SU-DHL-6 (cell line): Measurements from ENCODE around the gene RAB37.

Experiments
- H2AFZ ChIP-seq: fragments of 200-600 bp; sonication (generic); 2 replicates; pipeline ENCODE4 v1.6.1; 2014; ENCODE audit warnings: low read depth, mild to moderate bottlenecking, moderate library complexity, mixed read lengths, antibody characterized with exemption, low read length; ENCODE audit not compliant: severe bottlenecking
- H3F3A ChIP-seq: fragments of 200-600 bp; shearing (Covaris generic); 2 replicates; pipeline ENCODE4 v1.6.0; 2016; ENCODE audit warnings: antibody characterized with exemption, mild to moderate bottlenecking; ENCODE audit not compliant: insufficient read depth
- H3K27ac ChIP-seq: fragments of 200-600 bp; sonication (generic); 2 replicates; pipeline ENCODE4 v1.5.1; 2016; ENCODE audit warnings: low read depth, mild to moderate bottlenecking, low read length, moderate library complexity, mixed read lengths
- H3K27me3 ChIP-seq: fragments of 200-600 bp; sonication (generic), shearing (Covaris generic); 2 replicates; pipeline ENCODE4 v1.6.0; 2014; ENCODE audit warnings: mild to moderate bottlenecking, low read length
- H3K36me3 ChIP-seq: fragments of 200-600 bp; sonication (generic); 2 replicates; pipeline ENCODE4 v1.6.1; 2014; ENCODE audit warnings: mild to moderate bottlenecking, low read length, mixed read lengths
- H3K4me2 ChIP-seq: fragments of 300-600, 200-600 bp; shearing (Covaris generic), sonication (generic); 2 replicates; pipeline ENCODE4 v1.6.0; 2014; ENCODE audit warnings: low read length, low read depth, mild to moderate bottlenecking; ENCODE audit not compliant: poor library complexity, severe bottlenecking
- H3K4me3 ChIP-seq: fragments of 200-600 bp; sonication (generic); 2 replicates; pipeline ENCODE4 v1.5.1; 2014; ENCODE audit warnings: antibody characterized with exemption, low read length, mild to moderate bottlenecking, mixed read lengths; ENCODE audit not compliant: insufficient read depth, poor library complexity, severe bottlenecking
- H3K79me2 ChIP-seq: fragments of 200-600 bp; sonication (generic); 2 replicates; pipeline ENCODE4 v1.6.1; 2014; ENCODE audit warnings: mild to moderate bottlenecking, low read length, moderate library complexity; ENCODE audit not compliant: insufficient read depth
- H3K9ac ChIP-seq: fragments of 200-600 bp; sonication (generic); 2 replicates; pipeline ENCODE4 v1.7.0; 2014; ENCODE audit warnings: mild to moderate bottlenecking, low read length
- H3K9me2 ChIP-seq: fragments of 200-600 bp; sonication (generic); replicated peaks from 2 replicates; pipeline ENCODE4 v1.6.1; 2014; ENCODE audit warnings: low read length; ENCODE audit not compliant: insufficient read depth
- H3K9me3 ChIP-seq: fragments of 200-600 bp; sonication (generic); 2 replicates; pipeline ENCODE4 v1.6.1; 2014; ENCODE audit warnings: low read length, mixed read lengths; ENCODE audit not compliant: insufficient read depth
- H4K20me1 ChIP-seq: fragments of 200-600 bp; sonication (generic); 2 replicates; pipeline ENCODE4 v1.6.1; 2014; ENCODE audit warnings: low read depth, mild to moderate bottlenecking, antibody characterized with exemption, low read length, moderate library complexity, mixed read lengths
- CTCF ChIP-seq: fragments of 200-600 bp; sonication (generic); IDR thresholded peaks from one replicate; pipeline ENCODE4 v1.5.1; 2017; ENCODE audit warnings: antibody characterized with exemption, mild to moderate bottlenecking, low read length, moderate library complexity; ENCODE audit not compliant: insufficient read depth, poor library complexity, severe bottlenecking
- EZH2phosphoT487 ChIP-seq: fragments of 200-600 bp; sonication (generic), shearing (Covaris generic); conservative IDR thresholded peaks from 2 replicates; pipeline ENCODE4 v1.6.1; 2018; ENCODE audit warnings: mild to moderate bottlenecking, antibody characterized with exemption, low read length, moderate library complexity, mixed read lengths

RAB37 gene

GRCh38 chr17:74691151-74691550 is 45.9 kb upstream of the RAB37 start:
- Histone ChIP-seq H4K20me1 (no peaks in the 10 kb centered on the region), H3K79me2 (no peaks in the 10 kb centered on the region), H3K9me2 (no peaks in the 10 kb centered on the region), H3F3A (0 out of 2 replicates have a peak, but pooled peaks cover 2% of the 10 kb centered on the region), H3K27ac (no peak overlapping the region), H3K9me3 (no peaks in the 10 kb centered on the region), H3K4me2 (no peak overlapping the region), H2AFZ (no peak overlapping the region), H3K27me3 (no peaks in the 10 kb centered on the region), H3K36me3 (no peaks in the 10 kb centered on the region), H3K9ac (no peak overlapping the region), H3K4me3 (no peak overlapping the region)
- TF ChIP-seq EZH2phosphoT487, result no peak
- TF ChIP-seq CTCF, result no peak

GRCh38 chr17:74694081-74694480 is 43.0 kb upstream of the RAB37 start:
- Histone ChIP-seq H3K36me3 (no peaks in the 10 kb centered on the region), H2AFZ (no peak overlapping the region), H3K27ac (no peak overlapping the region), H3K9me3 (no peaks in the 10 kb centered on the region), H3K9me2 (no peaks in the 10 kb centered on the region), H3K4me2 (no peak overlapping the region), H3K79me2 (no peaks in the 10 kb centered on the region), H3K4me3 (no peak overlapping the region), H3K9ac (no peak overlapping the region), H3K27me3 (no peaks in the 10 kb centered on the region), H3F3A (no peaks in the 10 kb centered on the region), H4K20me1 (no peaks in the 10 kb centered on the region)
- TF ChIP-seq EZH2phosphoT487, result no peak
- TF ChIP-seq CTCF, result no peak

- Histone ChIP-seq H3K36me3 (no peaks in the 10 kb centered on the region), H3K79me2 (no peaks in the 10 kb centered on the region), H3K9ac (no peak overlapping the region), H3K27ac (no peak overlapping the region), H3K27me3 (no peaks in the 10 kb centered on the region), H3K4me2 (no peak overlapping the region), H4K20me1 (no peaks in the 10 kb centered on the region), H3K4me3 (no peak overlapping the region), H3K9me3 (no peaks in the 10 kb centered on the region), H3K9me2 (no peaks in the 10 kb centered on the region), H3F3A (no peaks in the 10 kb centered on the region), H2AFZ (no peak overlapping the region)
- TF ChIP-seq CTCF (no peak), EZH2phosphoT487 (no peak)
Measured at GRCh38 chr17:74695629-74696028, 41.4 kb upstream of the RAB37 start.
